Measurements from ENCODE around the gene HACL1.

GRCh38 chr3:15647611-15648167 is 46.3 kb upstream of the HACL1 start:
- TF ChIP-seq EZH2 (IDR thresholded peaks at IDR 0.05; ENCODE audit: borderline replicate concordance, insufficient read depth, low read depth, low read length, poor library complexity, severe bottlenecking): no peak
- TF ChIP-seq, protein P1, sequence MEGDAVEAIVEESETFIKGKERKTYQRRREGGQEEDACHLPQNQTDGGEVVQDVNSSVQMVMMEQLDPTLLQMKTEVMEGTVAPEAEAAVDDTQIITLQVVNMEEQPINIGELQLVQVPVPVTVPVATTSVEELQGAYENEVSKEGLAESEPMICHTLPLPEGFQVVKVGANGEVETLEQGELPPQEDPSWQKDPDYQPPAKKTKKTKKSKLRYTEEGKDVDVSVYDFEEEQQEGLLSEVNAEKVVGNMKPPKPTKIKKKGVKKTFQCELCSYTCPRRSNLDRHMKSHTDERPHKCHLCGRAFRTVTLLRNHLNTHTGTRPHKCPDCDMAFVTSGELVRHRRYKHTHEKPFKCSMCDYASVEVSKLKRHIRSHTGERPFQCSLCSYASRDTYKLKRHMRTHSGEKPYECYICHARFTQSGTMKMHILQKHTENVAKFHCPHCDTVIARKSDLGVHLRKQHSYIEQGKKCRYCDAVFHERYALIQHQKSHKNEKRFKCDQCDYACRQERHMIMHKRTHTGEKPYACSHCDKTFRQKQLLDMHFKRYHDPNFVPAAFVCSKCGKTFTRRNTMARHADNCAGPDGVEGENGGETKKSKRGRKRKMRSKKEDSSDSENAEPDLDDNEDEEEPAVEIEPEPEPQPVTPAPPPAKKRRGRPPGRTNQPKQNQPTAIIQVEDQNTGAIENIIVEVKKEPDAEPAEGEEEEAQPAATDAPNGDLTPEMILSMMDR (IDR thresholded peaks at IDR 0.05): no peak

Measured in B cell (primary cell).